PFSK-1 (cell line): ENCODE results near the gene DCHS1.

Experiments
- FOXP2 ChIP-seq: optimal IDR thresholded peaks from 2 replicates; pipeline ENCODE3; 2011; ENCODE audit warnings: borderline replicate concordance, control low read depth, inconsistent platforms; ENCODE audit not compliant: insufficient read depth; ENCODE audit errors: extremely low read length, extremely low read depth
- POLR2AphosphoS5 ChIP-seq: IDR thresholded peaks from 2 replicates; pipeline ENCODE4 v1.6.1; 2012; ENCODE audit warnings: low read depth, mild to moderate bottlenecking, control low read depth, low read length, moderate library complexity
- REST ChIP-seq, 2 experiments: IDR thresholded peaks; 2 replicates each; pipeline versions ENCODE4 v1.6.1 to v1.8.0; 2011 to 2012; ENCODE audit warnings: low read depth in 2 of 2, low read length in 2 of 2, control low read depth in 1 of 2, inconsistent platforms in 1 of 2, mild to moderate bottlenecking in 1 of 2, moderate library complexity in 1 of 2; ENCODE audit not compliant: insufficient read depth in 1 of 2
- SIN3A ChIP-seq: IDR thresholded peaks from 2 replicates; pipeline ENCODE4 v1.6.1; 2012; ENCODE audit warnings: mild to moderate bottlenecking, low read length, moderate library complexity, borderline replicate concordance; ENCODE audit not compliant: insufficient read depth
- TAF1 ChIP-seq: IDR thresholded peaks from 2 replicates; pipeline ENCODE4 v1.6.1; 2012; ENCODE audit warnings: low read length, control low read depth, borderline replicate concordance; ENCODE audit not compliant: insufficient read depth

DCHS1 gene

DNA sequence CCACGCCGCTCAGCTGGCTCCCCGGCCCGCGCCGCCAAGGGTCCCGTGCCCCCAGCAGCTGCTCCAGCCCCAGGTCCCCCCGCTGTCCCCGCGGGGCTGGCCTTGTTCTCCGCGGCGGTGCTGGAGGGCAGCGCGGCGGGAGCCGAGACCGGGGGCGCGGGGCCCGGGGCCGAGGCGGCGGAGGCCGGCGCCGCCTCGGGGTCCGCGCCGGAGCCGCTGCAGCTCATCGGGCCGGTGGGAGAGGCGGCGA lies 43.7 kb downstream of the DCHS1 start:
- TF ChIP-seq POLR2AphosphoS5: no peak; the same call in 1 of the 2 replicates
- no peak for TF ChIP-seq REST (IDR thresholded peaks at IDR 0.05; ENCODE audit: insufficient read depth in 1 of 2, low read depth in 2 of 2, low read length in 2 of 2)
- TF ChIP-seq TAF1: no peak
- TF ChIP-seq FOXP2: no peak
- no peak for TF ChIP-seq SIN3A

DNA sequence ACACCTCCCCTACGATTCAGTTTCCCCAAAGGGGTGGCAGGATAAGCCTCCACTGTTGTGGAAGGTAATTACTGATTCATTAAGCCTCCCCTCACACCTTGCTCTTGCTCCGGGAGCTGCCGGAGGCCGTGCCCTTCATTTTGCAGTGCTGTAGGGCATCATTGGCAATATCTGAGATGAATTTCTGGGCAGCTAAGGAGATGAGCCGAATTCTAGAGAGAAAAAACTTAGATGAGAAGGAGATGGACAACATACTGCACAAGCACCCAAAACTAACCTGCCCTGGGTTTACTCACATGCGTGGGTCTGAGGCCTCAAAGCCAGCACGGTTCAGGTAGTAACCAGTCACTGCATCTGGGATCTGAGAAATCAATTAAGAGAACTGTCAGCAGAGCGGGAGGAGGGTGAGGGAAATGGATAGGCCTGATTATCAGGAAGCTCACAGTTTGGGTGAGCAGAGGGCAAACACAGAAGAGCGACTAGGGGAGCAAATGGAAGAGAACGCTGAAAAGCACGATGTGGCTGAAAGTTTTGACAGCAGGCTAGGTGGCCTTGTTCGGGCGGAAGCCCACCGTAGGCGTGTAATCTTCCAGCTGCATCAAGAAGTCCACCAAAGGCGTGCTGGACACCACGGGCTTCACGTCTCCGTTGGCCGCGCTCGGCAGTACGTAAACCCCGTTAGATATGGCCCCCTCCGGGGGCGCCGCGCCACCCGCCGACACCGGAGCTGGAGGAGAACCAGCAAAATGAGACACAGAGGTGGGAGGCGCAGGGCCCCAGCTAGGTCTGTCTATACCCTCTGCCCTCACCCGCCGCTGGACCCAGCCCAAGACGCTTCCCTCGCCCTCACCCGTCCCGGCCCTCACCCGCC lies 44.3 kb downstream of the DCHS1 start:
- TF ChIP-seq REST (IDR thresholded peaks at IDR 0.05; ENCODE audit: insufficient read depth in 1 of 2, low read depth in 2 of 2, low read length in 2 of 2) (0 out of 4 replicates have a peak, but pooled peaks of 1 of the 2 experiments have one; percentile 13), POLR2AphosphoS5 (peak; percentile 58; the same call in 1 of the 2 replicates), FOXP2 (no peak), SIN3A (no peak), TAF1 (peak; percentile 55; the same call in 1 of the 2 replicates)

DNA sequence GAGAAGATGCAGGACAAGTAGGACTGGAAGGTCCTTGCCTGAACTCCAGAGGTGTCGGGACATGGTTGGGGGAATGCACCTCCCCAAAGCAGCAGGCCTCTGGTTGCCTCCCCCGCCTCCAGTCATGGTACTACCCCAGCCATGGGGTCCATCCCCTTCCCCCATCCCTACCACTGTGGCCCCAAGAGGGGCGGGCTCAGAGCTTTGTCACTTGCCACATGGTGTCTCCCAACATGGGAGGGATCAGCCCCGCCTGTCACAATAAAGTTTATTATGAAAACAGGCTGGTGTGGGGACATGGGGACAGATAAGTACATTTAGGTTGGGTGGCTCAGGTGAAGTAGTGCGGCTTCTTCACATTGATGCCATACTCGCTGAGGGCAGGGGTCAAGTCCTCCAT lies 45.0 kb downstream of the DCHS1 start:
- TF ChIP-seq SIN3A (no peak), TAF1 (no peak), REST (IDR thresholded peaks at IDR 0.05; ENCODE audit: insufficient read depth in 1 of 2, low read depth in 2 of 2, low read length in 2 of 2) (no peak), FOXP2 (no peak), POLR2AphosphoS5 (no peak)

- no peak for TF ChIP-seq REST (IDR thresholded peaks at IDR 0.05; ENCODE audit: insufficient read depth in 1 of 2, low read depth in 2 of 2, low read length in 2 of 2)
- TF ChIP-seq SIN3A: no peak
- no peak for TF ChIP-seq FOXP2
- no peak for TF ChIP-seq POLR2AphosphoS5
- TF ChIP-seq TAF1: no peak
Measured at GRCh38 chr11:6609502-6610015, 46.0 kb downstream of the DCHS1 start.
